ENCODE results near the gene ZNF267.
A peak's percentile ranks its signal among the peaks of the same experiment; 100 is the strongest.

ZNF267 gene

GRCh38 chr16:31861455-31861854 lies 12.2 kb upstream of the ZNF267 start:
- ChIA-PET CTCF (no interaction called here), POLR2A (no interaction called here)
- TF ChIP-seq PKNOX1 (IDR thresholded peaks at IDR 0.05), result no peak
- TF ChIP-seq FOXK2 (IDR thresholded peaks at IDR 0.05), result no peak
- no peak for TF ChIP-seq LEF1 (IDR thresholded peaks at IDR 0.05; ENCODE audit: borderline replicate concordance)
- no peak for TF ChIP-seq TARDBP (IDR thresholded peaks at IDR 0.05)
- no peak for TF ChIP-seq FOXA1 (IDR thresholded peaks at IDR 0.05)
- TF ChIP-seq HDGF (IDR thresholded peaks at IDR 0.05; ENCODE audit: borderline replicate concordance), result no peak
- TF ChIP-seq FOXM1 (IDR thresholded peaks at IDR 0.05; ENCODE audit: borderline replicate concordance), result no peak
- TF ChIP-seq BHLHE40 (IDR thresholded peaks at IDR 0.05; ENCODE audit: borderline replicate concordance), result no peak
- DNase-seq (ENCODE audit: extremely low spot score), result no peak

- POLR2A ChIA-PET, result no interaction called here
- TF ChIP-seq ZNF384 (IDR thresholded peaks at IDR 0.05) (no peak), NFRKB (IDR thresholded peaks at IDR 0.05) (no peak), ARNT (IDR thresholded peaks at IDR 0.05) (no peak)
- DNase-seq (ENCODE audit: extremely low spot score), result no peak
- CTCF ChIA-PET, result no interaction called here
These were observed 10.8 kb upstream of the ZNF267 start for GRCh38 chr16:31862761-31863160.

GRCh38 chr16:31868164-31868563 lies 5.4 kb upstream of the ZNF267 start:
- POLR2A ChIA-PET, result no interaction called here
- no peak for TF ChIP-seq HDGF (IDR thresholded peaks at IDR 0.05; ENCODE audit: borderline replicate concordance)
- TF ChIP-seq NFRKB (IDR thresholded peaks at IDR 0.05), result no peak
- TF ChIP-seq LEF1 (IDR thresholded peaks at IDR 0.05; ENCODE audit: borderline replicate concordance), result no peak
- no peak for TF ChIP-seq ZNF384 (IDR thresholded peaks at IDR 0.05)
- no peak for TF ChIP-seq SP1 (IDR thresholded peaks at IDR 0.05)
- no peak for TF ChIP-seq PKNOX1 (IDR thresholded peaks at IDR 0.05)
- no peak for TF ChIP-seq CTBP1 (IDR thresholded peaks at IDR 0.05; ENCODE audit: borderline replicate concordance)
- CTCF ChIA-PET, result interaction anchor here (0.6 to 2.0 kb wide), 4 partner anchors 9 to 612 kb away, joined by 3 to 5 read pairs (median 4); no protein-coding TSS in a partner anchor
- DNase-seq (ENCODE audit: extremely low spot score), result no peak

- TF ChIP-seq L3MBTL2 (conservative IDR thresholded peaks at IDR 0.05) (no peak), LEF1 (IDR thresholded peaks at IDR 0.05; ENCODE audit: borderline replicate concordance) (no peak), FOXA1 (IDR thresholded peaks at IDR 0.05) (no peak), SP1 (IDR thresholded peaks at IDR 0.05) (no peak), FOXM1 (IDR thresholded peaks at IDR 0.05; ENCODE audit: borderline replicate concordance) (no peak), PKNOX1 (IDR thresholded peaks at IDR 0.05) (no peak), CTBP1 (IDR thresholded peaks at IDR 0.05; ENCODE audit: borderline replicate concordance) (no peak), ARNT (IDR thresholded peaks at IDR 0.05) (no peak), BHLHE40 (IDR thresholded peaks at IDR 0.05; ENCODE audit: borderline replicate concordance) (no peak), TARDBP (IDR thresholded peaks at IDR 0.05) (no peak), SUZ12 (IDR thresholded peaks at IDR 0.05) (no peak), HDGF (IDR thresholded peaks at IDR 0.05; ENCODE audit: borderline replicate concordance) (no peak), ZNF384 (IDR thresholded peaks at IDR 0.05) (no peak), ELF4 (IDR thresholded peaks at IDR 0.05) (no peak), FOXK2 (IDR thresholded peaks at IDR 0.05) (no peak), NFRKB (IDR thresholded peaks at IDR 0.05) (no peak)
- ChIA-PET CTCF (interaction anchor here (1.2 to 2.0 kb wide), 3 partner anchors 10 to 612 kb away, joined by 3 to 5 read pairs (median 5); no protein-coding TSS in a partner anchor), POLR2A (interaction anchor here (0.9 to 1.5 kb wide), 2 partner anchors 13 to 409 kb away, joined by 3 to 4 read pairs; no protein-coding TSS in a partner anchor)
- peak; percentile 57 for DNase-seq (ENCODE audit: extremely low spot score)
These were observed 4.9 kb upstream of the ZNF267 start for GRCh38 chr16:31868691-31869167.

- ChIA-PET CTCF (no interaction called here), POLR2A (interaction anchor here (0.9 to 1.5 kb wide), 2 partner anchors 12 to 409 kb away, joined by 3 to 4 read pairs; no protein-coding TSS in a partner anchor)
- TF ChIP-seq NFRKB (IDR thresholded peaks at IDR 0.05) (no peak), FOXK2 (IDR thresholded peaks at IDR 0.05) (no peak), FOXA1 (IDR thresholded peaks at IDR 0.05) (no peak), CTBP1 (IDR thresholded peaks at IDR 0.05; ENCODE audit: borderline replicate concordance) (no peak), HDGF (IDR thresholded peaks at IDR 0.05; ENCODE audit: borderline replicate concordance) (no peak), ZNF384 (IDR thresholded peaks at IDR 0.05) (no peak), ARNT (IDR thresholded peaks at IDR 0.05) (no peak), FOXM1 (IDR thresholded peaks at IDR 0.05; ENCODE audit: borderline replicate concordance) (no peak), TARDBP (IDR thresholded peaks at IDR 0.05) (no peak), L3MBTL2 (conservative IDR thresholded peaks at IDR 0.05) (no peak), ELF4 (IDR thresholded peaks at IDR 0.05) (no peak), SUZ12 (IDR thresholded peaks at IDR 0.05) (no peak), LEF1 (IDR thresholded peaks at IDR 0.05; ENCODE audit: borderline replicate concordance) (no peak), SP1 (IDR thresholded peaks at IDR 0.05) (no peak), BHLHE40 (IDR thresholded peaks at IDR 0.05; ENCODE audit: borderline replicate concordance) (no peak), PKNOX1 (IDR thresholded peaks at IDR 0.05) (no peak)
- no peak for DNase-seq (ENCODE audit: extremely low spot score)
These were observed 4.0 kb upstream of the ZNF267 start for GRCh38 chr16:31869511-31870201.

All from HEK293T (cell line).